GM19025 (cell line): Measurements from ENCODE around the gene CDHR5.
"Not testable (repeated sequence)": the region's sequence is repeated elsewhere in the genome, so short reads cannot be mapped to it uniquely, and the experiment has no call there.

Experiments
- ATAC-seq: cut with Tn5 transposase; IDR thresholded peaks from one replicate; pipeline ENCODE4 v1.9.1; 2021; ENCODE audit warnings: mild to moderate bottlenecking, low read depth, moderate library complexity; ENCODE audit not compliant: unreplicated experiment

CDHR5 gene, protein sequence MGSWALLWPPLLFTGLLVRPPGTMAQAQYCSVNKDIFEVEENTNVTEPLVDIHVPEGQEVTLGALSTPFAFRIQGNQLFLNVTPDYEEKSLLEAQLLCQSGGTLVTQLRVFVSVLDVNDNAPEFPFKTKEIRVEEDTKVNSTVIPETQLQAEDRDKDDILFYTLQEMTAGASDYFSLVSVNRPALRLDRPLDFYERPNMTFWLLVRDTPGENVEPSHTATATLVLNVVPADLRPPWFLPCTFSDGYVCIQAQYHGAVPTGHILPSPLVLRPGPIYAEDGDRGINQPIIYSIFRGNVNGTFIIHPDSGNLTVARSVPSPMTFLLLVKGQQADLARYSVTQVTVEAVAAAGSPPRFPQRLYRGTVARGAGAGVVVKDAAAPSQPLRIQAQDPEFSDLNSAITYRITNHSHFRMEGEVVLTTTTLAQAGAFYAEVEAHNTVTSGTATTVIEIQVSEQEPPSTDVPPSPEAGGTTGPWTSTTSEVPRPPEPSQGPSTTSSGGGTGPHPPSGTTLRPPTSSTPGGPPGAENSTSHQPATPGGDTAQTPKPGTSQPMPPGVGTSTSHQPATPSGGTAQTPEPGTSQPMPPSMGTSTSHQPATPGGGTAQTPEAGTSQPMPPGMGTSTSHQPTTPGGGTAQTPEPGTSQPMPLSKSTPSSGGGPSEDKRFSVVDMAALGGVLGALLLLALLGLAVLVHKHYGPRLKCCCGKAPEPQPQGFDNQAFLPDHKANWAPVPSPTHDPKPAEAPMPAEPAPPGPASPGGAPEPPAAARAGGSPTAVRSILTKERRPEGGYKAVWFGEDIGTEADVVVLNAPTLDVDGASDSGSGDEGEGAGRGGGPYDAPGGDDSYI

DNA sequence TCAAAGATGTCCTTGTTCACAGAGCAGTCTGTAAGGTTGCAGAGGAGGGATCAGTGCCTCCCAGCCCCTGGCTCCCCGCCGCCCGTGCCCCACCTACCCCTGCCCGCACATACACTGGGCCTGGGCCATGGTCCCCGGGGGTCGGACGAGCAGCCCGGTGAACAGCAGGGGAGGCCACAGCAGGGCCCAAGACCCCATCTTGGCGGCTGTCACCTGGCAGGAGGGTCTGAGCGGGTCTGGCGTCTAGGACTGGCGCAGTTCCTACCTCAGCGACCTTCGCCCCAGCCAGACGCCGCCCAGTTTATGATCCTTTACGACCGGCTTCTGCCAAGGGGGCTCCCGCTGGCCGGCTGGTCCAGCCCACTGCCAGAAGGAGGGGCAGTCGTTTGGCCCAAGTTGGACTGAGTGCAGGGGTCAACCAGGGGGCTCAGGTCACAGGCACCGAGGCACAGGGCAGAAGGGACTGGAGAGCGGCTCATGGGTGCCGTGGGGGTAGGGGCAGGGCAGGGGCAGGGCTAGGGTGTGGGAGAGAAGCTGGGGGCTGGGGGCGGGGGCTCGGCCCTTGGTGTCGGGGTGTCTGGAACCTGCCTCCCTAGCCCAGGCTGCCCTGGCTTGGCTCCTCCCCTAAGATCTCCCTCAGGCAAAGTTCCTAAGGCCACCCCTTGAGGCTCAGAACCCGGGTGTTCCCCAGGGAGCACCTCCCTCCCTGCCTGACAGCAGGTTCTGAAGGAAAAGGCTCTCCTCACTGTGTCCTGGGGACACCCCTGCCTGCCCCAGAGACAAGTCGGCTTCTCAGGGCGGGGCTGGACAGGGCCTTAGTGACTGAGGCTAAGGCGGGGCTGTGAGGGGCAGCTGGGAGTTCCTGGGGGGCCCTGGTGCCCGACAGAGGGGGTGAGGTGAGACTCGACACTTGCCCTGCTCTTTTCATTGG, at the start of gene CDHR5:
CDHR5 (minus strand) TSS at position 251 of the 931 bp plus-strand sequence; CDS start at position 198, 53 bp downstream.
- no peak for ATAC-seq

DNA sequence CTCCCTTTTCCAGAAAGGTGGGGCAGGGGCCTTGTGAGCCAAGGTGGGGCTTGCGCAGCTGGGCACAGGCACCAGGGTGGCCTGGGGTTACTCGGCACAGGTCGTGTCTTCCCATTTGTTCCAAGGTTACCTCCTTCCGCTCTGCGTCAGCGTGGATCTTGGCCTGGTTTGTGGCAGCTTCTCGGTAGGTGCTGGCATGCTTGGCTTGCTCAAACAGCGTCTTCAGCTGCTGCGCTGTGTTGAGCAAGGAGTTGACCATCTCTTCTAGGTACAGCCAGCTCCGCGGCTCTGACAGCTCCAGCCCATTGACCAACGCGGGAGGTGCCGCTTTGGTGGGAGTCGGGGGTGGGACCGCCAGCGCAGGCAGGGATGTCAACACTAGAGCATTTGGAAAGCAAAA, 49.7 kb upstream of the CDHR5 start:
- ATAC-seq, result no peak

DNA sequence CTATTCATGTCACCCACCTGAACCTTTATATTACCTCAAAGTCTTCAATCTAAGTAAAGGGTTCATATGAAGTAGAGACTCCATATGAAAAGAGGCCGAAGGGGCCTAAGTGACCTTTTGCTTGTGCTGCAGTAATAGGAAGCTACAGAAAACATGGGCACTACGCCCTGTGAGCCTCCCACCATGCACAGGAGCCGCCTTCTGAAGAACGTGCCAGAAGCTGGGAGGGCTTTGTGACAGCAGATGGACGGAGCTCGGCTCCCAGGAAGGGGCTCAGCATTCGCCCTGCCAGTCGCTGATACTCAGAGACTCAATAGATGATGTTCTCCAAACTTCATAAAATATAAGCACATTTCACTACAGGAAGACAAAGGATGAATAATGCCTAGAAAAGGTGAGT, 49.1 kb upstream of the CDHR5 start:
- ATAC-seq, result no peak

DNA sequence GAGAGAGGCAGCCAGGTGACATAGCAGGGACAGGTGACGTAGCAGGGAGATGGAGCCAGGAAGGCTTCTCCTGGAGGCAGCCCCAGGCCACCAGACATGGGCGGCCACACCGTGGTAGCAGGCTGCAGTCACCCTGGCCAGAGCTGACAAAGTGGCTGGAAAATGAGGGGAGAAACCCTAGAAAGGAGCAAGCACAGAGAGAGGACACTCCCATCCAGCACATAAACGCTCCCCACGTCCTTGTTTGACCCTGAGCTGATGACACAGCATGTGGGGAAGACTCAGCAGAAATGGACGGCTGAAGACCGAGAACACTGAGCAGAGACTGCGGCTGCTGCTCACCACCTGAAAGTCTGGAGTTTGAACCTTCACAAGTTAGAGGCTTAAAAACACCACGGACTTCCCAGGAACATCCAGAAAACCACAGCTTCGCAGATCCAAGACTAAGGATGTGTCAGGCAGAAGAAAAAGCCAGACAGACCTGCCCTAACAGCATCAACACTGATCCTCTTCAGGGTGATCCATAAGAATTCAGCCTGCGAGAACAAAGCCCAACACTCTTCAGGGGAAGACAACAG, 41.0 kb upstream of the CDHR5 start:
- ATAC-seq, result no peak

DNA sequence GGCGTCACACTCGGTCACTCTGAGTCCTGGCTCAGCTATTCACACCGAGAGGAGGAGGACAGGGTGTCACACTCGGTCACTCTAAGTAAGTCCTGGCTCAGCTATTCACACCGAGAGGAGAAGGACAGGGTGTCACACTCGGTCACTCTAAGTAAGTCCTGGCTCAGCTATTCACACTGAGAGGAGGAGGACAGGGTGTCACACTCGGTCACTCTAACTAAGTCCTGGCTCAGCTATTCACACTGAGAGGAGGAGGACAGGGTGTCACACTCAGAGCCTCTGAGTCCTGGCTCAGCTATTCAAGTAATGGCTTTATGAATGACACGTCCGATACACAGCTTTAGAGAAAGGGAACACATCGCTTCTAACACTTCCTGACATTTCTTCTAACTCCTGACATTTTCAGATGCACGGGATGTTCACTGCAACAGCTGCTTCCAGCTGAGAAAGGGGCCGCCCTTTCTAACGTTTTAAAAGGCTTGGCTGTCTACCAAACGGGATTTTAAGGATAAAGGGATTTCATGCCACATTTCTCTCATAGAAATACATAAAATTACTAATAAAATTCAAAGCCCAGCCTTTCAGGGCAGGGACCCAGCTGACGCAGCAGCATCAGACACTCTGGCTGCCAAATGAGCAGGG, 40.4 kb upstream of the CDHR5 start:
- no peak for ATAC-seq

DNA sequence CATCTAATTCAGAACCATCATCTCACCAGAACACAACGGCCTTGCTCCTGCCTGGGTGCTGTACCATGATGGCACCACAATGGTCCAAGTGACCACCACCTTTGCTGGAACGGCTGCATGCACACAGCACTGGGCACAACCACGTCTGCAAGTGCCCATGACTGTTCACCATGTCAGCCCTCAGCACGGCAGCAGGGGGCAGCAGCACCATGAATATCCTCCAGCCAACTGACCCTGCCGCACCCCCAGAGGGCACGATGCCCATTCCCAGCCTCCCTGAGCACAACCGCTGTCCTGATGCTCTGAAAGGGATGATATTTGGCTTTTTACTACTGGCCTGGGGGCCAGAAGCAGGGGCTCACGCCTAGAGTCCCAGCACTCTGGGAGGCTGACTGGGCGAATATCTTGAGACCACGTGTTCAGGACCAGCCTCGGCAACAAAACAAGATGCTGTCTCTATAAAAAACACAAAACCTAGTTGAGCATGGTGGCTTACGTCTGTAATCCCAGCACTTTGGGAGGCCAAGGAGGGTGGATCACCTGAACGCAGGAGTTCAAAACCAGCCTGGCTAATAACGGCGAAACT, 38.0 kb upstream of the CDHR5 start:
- ATAC-seq, result no peak

DNA sequence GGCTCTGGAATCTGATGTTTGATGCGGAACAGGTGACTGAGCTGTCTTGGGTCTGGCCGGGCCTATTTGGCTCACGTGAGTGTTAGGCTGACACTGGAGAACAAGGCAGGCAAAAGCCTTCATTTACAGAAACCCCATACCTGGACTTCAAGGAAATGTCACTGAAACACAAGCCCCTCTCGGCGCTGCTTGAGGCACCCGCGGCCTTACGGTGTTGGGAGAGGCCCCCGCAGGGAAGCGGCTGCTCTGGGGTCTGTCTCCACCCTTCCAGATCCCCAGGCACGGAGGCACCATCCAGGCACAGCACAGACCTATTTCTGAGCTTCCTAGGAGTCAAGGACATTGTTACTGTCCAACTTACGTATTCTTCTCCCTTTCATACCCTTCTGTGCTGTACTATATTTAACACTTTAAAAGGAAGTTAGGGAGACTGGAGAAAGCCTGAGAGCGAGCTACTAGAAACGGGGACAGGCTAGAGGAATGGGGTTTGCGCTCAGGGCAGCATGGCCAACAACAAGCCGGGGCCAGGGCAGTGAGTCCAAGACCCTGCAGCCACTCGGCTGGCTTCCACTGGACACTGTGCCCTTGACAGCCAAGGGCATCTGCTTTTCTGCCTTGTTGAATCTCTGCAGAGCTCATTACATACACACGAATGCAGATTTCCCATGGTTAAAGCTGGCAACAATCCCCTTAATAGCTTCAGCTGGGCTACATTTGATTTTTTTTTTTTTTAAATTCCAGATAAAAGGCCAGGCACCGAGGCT, 36.1 kb upstream of the CDHR5 start:
- no peak for ATAC-seq

DNA sequence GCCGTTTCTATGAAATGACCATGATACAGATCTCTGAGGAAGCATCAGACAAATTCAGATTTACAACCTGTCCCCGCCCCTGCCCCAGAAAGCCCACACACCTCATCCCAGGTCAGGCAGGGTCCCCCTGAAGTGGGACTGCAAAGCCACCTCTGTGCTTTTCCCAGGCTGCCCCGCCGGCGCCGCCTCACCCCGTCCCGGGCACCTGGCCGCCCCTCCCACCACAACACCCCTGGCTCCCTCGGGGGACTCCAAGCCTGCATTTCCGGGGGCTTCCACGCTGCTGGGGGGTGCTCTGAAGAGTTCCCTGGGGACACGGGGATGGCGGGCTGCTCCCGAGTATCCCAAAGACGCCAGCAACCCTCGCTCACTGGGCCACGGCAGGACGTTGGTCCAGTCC, 35.5 kb upstream of the CDHR5 start:
- ATAC-seq, result no peak

DNA sequence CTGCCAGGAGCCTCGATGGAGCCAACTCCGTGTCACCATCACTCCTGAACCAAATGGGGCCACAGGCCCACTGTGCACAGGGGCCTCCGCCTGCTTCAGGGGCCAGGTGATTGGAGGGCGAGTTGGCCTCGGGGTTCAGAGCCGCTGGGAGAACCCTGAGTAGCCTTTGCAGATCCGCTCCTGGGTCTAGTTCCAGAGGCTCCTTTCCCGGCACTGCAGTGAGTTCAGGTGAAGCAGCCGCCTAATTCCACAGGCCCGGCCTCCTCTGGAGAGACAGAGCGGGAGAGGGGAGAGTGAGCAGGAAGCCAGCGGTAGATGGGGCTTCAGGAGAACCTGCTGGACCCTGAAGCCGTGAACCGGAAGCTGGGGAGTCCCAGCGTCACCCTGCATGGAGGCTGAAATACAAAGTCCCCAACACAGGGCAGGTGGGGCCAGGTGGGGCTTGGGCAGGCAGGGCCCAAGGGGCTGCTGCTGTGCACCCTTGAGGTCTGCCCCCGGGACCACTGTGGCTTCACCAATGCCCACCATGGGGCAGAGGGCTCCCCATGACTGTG, 34.9 kb upstream of the CDHR5 start:
- no peak for ATAC-seq

DNA sequence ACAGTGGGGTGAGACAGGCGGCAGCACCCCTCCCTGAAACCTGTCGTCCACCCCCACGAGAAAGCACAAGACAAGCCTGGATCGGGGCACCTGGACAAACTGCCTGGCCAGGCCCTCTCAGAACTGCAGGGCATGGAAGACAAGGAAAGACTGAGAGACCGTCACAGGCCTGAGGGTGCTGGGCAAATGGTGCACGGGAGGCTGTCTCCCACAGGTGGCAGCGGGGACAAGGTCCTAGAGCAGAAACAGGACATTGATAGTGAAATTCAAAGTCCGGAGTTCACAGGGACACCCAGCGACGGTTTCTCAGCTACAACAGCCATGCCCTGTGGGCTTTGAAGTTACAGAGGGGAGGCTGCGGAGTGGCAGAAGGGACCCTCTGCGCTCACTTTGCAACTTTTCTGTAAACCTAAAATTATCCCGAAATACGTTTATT, 33.0 kb upstream of the CDHR5 start:
- no peak for ATAC-seq

DNA sequence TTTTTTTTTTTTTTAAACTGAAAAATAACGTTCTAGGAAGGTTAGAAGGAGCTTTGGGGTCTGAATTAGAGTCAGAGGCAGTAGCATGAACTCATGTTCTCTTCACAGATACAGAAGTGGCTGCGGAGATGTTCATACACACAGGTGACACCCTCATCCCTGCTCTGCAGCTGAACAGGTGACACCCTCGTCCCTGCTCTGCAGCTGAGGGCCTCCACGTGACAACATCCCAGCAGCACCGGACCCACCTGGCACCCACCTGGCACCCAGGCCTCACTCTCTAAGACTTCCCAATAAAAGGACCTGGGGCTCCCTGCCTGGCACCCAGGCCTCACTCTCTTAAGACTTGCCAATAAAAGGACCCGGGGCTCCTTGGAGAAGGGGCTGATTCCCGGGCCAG, 32.1 kb upstream of the CDHR5 start:
- ATAC-seq, result no peak

DNA sequence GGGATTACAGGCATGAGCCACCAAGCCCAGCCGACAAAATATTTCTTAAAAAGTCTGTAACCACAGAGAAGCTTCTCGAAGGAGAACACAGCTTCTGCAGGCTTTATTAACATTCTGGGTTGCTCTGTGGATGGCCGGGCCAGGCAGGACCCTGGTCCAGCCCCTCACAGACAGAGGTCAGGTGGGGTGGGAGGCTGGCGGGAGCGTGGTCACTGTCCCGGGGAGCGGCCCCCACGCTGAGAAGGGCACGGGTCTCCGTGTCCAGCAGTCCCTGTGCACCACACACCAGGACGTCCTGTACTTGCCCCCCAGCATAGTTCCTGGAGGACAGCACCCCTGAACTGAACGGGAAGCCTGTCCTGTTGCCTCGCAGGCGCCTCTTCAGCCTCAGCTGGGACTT, 31.7 kb upstream of the CDHR5 start:
- ATAC-seq, result no peak

DNA sequence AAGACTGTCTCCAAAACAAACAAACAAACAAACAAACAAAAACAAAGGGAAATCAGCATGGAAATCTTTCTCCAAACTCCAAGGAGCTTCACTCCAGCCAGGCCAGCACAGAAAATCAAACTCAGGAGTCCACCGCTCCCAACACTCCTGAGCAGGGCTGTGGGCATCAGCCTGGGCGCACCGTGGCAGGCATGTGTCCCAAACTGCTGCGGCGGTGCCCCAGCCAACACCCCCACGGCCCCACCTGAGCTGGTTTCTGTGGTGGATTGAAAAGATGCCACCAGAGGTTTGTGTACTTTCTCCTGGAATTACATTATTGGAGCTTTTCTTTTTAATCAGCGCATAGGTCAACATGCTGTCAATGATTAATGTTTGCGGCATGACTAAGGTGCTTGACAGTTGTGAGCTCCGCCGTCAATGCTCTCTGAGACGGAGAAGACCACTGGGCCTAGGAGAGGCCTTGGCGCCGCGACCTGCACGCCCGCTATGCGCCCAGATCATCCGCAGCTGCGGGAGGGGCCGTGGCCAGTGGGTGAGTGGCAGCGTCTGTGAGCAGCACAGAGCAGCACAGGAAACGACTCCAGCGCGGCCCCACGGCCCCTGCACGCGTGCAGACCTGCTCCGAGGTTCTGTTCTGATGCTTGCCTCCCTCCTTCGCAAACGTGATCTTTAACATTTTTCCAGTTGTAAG, 30.4 kb upstream of the CDHR5 start:
- no peak for ATAC-seq

DNA sequence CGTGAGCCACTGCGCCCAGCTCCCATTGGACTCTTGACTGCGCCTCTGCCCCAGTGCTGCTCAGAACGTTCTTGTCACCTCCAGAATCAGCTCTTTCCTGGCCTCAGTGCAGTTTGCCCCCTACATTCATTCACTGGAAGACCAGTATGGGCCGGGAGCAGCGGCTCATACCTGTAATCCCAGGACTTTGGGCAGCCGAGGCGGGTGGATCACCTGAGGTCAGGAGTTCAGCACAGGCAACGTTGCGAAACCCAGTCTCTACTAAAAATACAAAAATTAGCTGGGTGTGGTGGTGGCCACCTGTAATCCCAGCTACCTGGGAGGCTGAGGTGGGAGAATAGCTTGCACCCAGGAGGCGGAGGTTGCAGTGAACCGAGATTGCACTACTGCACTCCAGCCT, 29.7 kb upstream of the CDHR5 start:
- not testable (repeated sequence) for ATAC-seq

DNA sequence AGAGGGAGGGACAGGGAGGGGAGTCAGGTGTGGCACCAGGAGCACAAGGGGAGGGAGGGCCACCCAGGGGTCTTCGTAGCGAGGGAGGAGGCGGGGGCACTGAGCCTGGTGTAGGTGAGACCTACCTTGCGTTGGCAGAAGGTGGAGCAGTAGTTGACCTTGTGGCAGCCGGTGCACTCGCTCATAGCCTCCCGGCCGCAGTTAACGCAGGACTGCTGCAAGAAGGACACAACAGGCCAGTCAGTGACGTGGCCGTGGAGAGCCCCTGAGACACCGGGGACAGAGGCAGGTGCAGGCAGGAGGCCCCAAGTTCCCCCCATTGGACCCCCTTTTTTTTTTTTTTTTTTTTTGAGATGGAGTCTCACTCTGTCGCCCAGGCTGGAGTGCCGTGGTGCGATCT, 29.1 kb upstream of the CDHR5 start:
- ATAC-seq, result no peak

DNA sequence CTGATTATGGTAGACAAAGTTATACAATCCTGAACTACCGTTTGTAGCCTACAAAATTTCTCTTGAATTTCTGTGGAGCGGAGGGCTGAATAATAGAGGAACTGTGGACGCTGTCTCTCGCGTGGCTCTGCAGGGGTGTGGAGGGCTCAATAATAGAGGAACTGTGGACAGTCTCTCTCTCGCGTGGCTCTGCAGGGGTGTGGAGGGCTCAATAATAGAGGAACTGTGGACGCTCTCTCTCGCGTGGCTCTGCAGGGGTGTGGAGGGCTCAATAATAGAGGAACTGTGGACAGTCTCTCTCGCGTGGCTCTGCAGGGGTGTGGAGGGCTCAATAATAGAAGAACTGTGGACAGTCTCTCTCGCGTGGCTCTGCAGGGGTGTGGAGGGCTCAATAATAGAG, 28.4 kb upstream of the CDHR5 start:
- ATAC-seq, result not testable (repeated sequence)

DNA sequence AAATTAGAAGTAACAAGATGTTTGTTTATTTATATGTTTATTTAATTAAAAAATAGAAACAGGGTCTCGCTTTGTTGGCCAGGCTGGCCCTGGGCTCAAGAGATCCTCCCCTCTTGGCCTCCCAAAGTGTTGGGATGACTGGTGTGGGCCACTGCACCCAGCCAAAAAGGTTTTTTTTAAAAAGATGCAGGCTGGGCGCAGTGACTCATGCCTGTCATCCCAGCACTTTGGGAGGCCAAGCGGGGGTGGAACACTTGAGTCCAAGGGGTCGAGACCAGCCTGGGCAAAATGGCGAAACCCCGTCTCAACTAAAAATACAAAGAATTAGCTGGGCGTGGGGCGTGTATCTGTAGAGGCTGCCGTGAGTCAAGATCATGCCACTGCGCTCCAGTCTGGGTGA, 25.7 kb upstream of the CDHR5 start:
- no peak for ATAC-seq

DNA sequence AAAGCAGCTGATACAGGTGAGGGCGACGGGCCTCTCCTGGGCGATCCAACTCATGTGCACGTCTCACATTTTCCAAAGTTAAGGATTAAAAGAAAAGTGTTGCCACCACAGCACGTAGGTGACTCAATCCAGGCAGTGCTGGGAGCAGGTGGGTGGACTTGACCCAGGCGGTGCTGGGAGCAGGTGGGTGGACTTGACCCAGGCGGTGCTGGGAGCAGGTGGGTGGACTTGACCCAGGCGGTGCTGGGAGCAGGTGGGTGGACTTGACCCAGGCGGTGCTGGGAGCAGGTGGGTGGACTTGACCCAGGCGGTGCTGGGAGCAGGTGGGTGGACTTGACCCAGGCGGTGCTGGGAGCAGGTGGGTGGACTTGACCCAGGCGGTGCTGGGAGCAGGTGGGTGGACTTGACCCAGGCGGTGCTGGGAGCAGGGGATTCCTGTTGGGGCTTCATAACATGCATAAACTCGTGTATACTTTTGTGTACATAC, 23.0 kb upstream of the CDHR5 start:
- ATAC-seq, result not testable (repeated sequence)
